Sigmoid colon (tissue), 3 donors: ENCODE measurements around the gene UNCX.

Experiments
- POLR2A ChIP-seq, 2 donors: fragments of 450-650 bp; IDR thresholded peaks; one replicate each; pipeline ENCODE4 v1.6.1; 2016; ENCODE audit warnings: antibody characterized with exemption in 2 of 2, mild to moderate bottlenecking in 2 of 2, moderate library complexity in 2 of 2
- TF ChIP-seq, protein P1 (sequence below), 4 experiments: fragments of 450-650 bp in 3 of 4; fragments of 200-600 bp in 1 of 4; IDR thresholded peaks; one replicate each; pipeline ENCODE4 v1.5.1; 2016 to 2019; ENCODE audit warnings: antibody characterized with exemption in 4 of 4, mild to moderate bottlenecking in 3 of 4, moderate library complexity in 2 of 4

- TF ChIP-seq POLR2A (IDR thresholded peaks at IDR 0.05) = no peak
- TF ChIP-seq, protein P1, sequence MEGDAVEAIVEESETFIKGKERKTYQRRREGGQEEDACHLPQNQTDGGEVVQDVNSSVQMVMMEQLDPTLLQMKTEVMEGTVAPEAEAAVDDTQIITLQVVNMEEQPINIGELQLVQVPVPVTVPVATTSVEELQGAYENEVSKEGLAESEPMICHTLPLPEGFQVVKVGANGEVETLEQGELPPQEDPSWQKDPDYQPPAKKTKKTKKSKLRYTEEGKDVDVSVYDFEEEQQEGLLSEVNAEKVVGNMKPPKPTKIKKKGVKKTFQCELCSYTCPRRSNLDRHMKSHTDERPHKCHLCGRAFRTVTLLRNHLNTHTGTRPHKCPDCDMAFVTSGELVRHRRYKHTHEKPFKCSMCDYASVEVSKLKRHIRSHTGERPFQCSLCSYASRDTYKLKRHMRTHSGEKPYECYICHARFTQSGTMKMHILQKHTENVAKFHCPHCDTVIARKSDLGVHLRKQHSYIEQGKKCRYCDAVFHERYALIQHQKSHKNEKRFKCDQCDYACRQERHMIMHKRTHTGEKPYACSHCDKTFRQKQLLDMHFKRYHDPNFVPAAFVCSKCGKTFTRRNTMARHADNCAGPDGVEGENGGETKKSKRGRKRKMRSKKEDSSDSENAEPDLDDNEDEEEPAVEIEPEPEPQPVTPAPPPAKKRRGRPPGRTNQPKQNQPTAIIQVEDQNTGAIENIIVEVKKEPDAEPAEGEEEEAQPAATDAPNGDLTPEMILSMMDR (IDR thresholded peaks at IDR 0.05) = no peak
These were observed 1.2 kb upstream of the UNCX start for GRCh38 chr7:1231214-1232102.
